ENCODE measurements around the gene ZNF526.

Gene ZNF526

GRCh38 chr19:42196011-42197001 lies 23.8 kb upstream of the ZNF526 start:
- no peak overlapping the region for H3K4me3 ChIP-seq (ENCODE audit: low read length)
- no peak for TF ChIP-seq CTCF (IDR thresholded peaks at IDR 0.05; ENCODE audit: insufficient read depth, low read depth, low read length, missing control alignments)
- DNase-seq (ENCODE audit: low read depth) = no peak

- peak; percentile 41 for DNase-seq (ENCODE audit: low read depth)
- no peak for TF ChIP-seq CTCF (IDR thresholded peaks at IDR 0.05; ENCODE audit: insufficient read depth, low read depth, low read length, missing control alignments)
- H3K4me3 ChIP-seq (ENCODE audit: low read length) = no peak overlapping the region
Observed at GRCh38 chr19:42197375-42197817, 22.7 kb upstream of the ZNF526 start.

GRCh38 chr19:42198676-42199439 lies 21.3 kb upstream of the ZNF526 start:
- no peak overlapping the region for H3K4me3 ChIP-seq (ENCODE audit: low read length)
- no peak for DNase-seq (ENCODE audit: low read depth)
- no peak for TF ChIP-seq CTCF (IDR thresholded peaks at IDR 0.05; ENCODE audit: insufficient read depth, low read depth, low read length, missing control alignments)

GRCh38 chr19:42199440-42200115 lies 20.5 kb upstream of the ZNF526 start:
- no peak overlapping the region for H3K4me3 ChIP-seq (ENCODE audit: low read length)
- peak; percentile 45 for TF ChIP-seq CTCF (IDR thresholded peaks at IDR 0.05; ENCODE audit: insufficient read depth, low read depth, low read length, missing control alignments)
- peak; percentile 84 for DNase-seq (ENCODE audit: low read depth)

GRCh38 chr19:42200116-42200715 lies 19.9 kb upstream of the ZNF526 start:
- TF ChIP-seq CTCF (IDR thresholded peaks at IDR 0.05; ENCODE audit: insufficient read depth, low read depth, low read length, missing control alignments) = no peak
- no peak overlapping the region for H3K4me3 ChIP-seq (ENCODE audit: low read length)
- DNase-seq (ENCODE audit: low read depth) = no peak
